Suppressor macrophage (primary cell): ENCODE data around the gene N4BP2L1.
"Not testable (repeated sequence)": the region's sequence is repeated elsewhere in the genome, so short reads cannot be mapped to it uniquely, and the experiment has no call there.

ENCODE experiments used
- DNase-seq, 4 experiments: peaks; one replicate each; pipeline ENCODE4 v3.0.0-alpha.2; 2020 to 2022

Gene N4BP2L1

DNA sequence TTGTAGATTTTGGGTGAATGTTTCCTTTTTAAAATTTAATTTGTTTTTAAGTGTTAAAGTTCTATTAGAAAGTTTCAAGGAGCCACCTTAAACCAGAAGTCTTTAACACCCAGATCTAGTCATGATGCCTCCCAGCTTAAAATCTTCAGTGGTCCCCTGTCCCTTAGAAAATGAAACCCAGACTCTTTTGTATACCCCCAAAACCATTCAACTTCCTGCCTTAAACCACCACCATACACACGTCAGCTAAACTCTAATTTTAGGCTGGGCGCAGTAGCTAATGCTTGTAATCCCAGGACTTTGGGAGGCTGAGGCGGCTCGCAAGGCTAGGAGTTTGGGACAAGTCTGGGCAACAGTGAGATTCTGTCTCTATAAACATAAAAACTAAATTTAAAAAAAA is 37.9 kb downstream of the N4BP2L1 start:
- no peak for DNase-seq

- no peak for DNase-seq
These were observed 42.5 kb downstream of the N4BP2L1 start for GRCh38 chr13:32385410-32385809.

- DNase-seq: peak in 2 of 4 experiments; percentile 26 to 30
These were observed 43.2 kb downstream of the N4BP2L1 start for GRCh38 chr13:32384702-32385101.

GRCh38 chr13:32383836-32384618 is 43.9 kb downstream of the N4BP2L1 start:
- no peak for DNase-seq

- peak in 3 of 4 experiments; percentile 25 to 46 (median 29) for DNase-seq
These were observed 46.4 kb downstream of the N4BP2L1 start for GRCh38 chr13:32381539-32381938.

- no peak for DNase-seq
These were observed 49.9 kb downstream of the N4BP2L1 start for GRCh38 chr13:32378012-32378411.

GRCh38 chr13:32376642-32377415 is 51.1 kb downstream of the N4BP2L1 start:
- no peak for DNase-seq

DNA sequence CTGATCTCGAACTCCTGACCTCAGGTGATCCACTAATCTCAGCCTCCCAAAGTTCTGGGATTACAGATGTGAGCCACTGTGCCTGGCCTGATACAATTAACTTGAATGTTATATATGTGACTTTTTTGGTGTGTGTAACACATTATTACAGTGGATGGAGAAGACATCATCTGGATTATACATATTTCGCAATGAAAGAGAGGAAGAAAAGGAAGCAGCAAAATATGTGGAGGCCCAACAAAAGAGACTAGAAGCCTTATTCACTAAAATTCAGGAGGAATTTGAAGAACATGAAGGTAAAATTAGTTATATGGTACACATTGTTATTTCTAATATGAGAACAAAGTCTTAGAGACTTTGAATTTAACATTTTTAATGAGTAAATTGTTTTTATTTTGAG is 57.1 kb downstream of the N4BP2L1 start:
- DNase-seq: peak in 1 of 4 experiments; percentile 5

DNA sequence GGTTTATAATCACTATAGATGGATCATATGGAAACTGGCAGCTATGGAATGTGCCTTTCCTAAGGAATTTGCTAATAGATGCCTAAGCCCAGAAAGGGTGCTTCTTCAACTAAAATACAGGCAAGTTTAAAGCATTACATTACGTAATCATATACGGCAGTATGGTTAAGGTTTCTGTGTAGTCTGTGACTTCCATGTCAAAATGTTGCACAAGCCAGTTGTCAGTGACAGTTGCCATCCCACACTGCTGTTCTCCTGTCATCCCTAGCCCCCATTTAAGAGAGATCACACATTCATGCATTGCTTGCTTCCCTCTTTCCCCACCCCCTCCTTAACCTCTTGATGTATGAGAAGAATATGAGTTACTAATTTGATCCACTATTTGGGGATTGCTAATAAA is 65.4 kb downstream of the N4BP2L1 start:
- DNase-seq: peak; percentile 17 to 57 (median 34)

GRCh38 chr13:32355935-32356334 is 72.0 kb downstream of the N4BP2L1 start:
- DNase-seq: not testable (repeated sequence)

- no peak for DNase-seq
These were observed 73.9 kb downstream of the N4BP2L1 start for GRCh38 chr13:32354040-32354439.

DNA sequence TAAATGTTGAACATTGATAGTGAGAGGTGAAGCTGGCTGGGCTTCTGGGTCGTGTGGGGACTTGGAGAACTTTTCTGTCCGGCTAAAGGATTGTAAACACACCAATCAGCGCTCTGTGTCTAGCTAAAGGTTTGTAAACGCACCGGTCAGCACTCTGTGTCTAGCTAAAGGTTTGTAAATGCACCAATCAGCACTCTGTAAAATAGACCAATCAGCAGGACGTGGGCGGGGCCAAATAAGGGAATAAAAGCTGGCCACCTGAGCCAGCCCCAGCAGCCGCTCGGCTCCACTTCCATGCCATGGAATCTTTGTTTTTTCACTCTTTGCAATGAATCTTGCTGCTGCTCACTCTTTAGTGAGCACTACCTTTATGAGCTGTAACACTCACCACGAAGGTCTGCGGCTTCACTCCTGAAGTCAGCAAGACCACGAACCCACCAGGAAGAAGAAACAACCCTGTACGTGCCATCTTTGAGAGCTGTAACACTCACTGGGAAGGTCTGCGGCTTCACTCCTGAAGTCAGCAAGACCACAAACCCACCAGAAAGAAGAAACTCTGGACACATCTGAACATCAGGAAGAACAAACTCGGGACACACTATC is 77.0 kb downstream of the N4BP2L1 start:
- not testable (repeated sequence) for DNase-seq
